ENCODE data around the gene APBB2.

DNA sequence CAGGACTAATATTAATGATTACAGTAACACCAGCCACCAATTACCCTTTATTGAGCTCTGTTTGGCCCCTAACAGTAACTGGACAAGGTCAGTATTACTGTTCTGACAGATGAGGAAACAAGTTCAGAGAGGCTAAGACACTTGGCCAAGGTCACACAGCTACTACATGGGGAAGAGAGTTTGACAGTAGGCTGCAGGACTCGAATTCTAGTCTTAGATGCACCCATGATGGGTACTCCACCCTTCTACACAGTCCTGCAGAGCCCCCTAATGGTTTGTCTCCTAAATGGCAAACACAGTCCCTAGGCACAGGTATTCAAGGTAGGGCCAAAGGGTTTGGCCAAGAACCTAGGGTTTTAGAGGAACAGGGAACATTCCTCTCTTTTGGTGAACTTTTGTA, 370.6 kb downstream of the APBB2 start:
- TF ChIP-seq, protein P1, sequence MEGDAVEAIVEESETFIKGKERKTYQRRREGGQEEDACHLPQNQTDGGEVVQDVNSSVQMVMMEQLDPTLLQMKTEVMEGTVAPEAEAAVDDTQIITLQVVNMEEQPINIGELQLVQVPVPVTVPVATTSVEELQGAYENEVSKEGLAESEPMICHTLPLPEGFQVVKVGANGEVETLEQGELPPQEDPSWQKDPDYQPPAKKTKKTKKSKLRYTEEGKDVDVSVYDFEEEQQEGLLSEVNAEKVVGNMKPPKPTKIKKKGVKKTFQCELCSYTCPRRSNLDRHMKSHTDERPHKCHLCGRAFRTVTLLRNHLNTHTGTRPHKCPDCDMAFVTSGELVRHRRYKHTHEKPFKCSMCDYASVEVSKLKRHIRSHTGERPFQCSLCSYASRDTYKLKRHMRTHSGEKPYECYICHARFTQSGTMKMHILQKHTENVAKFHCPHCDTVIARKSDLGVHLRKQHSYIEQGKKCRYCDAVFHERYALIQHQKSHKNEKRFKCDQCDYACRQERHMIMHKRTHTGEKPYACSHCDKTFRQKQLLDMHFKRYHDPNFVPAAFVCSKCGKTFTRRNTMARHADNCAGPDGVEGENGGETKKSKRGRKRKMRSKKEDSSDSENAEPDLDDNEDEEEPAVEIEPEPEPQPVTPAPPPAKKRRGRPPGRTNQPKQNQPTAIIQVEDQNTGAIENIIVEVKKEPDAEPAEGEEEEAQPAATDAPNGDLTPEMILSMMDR (IDR thresholded peaks at IDR 0.05), result peak in 4 of 12 donors; percentile 9 to 30 (median 18)
- TF ChIP-seq POLR2A (IDR thresholded peaks at IDR 0.05), result no peak

All from heart left ventricle (tissue), 13 donors.